OCI-LY3 (cell line): ENCODE data around the gene BABAM2.
"Not testable (repeated sequence)": the region's sequence is repeated elsewhere in the genome, so short reads cannot be mapped to it uniquely, and the experiment has no call there.

ENCODE experiments used
- H2AFZ ChIP-seq: fragments of 200-600, 300-600 bp; shearing (Covaris generic); 2 replicates; pipeline ENCODE4 v1.6.0; 2014; ENCODE audit warnings: antibody characterized with exemption, low read depth, low read length
- H3K27ac ChIP-seq: fragments of 200-600, 300-600 bp; sonication (generic); 2 replicates; pipeline ENCODE4 v1.5.1; 2014; ENCODE audit warnings: mild to moderate bottlenecking, low read length, moderate library complexity, mixed read lengths
- H3K27me3 ChIP-seq: fragments of 200-600, 300-600 bp; sonication (generic); 2 replicates; pipeline ENCODE4 v1.6.1; 2014; ENCODE audit warnings: low read depth, low read length, mixed read lengths
- H3K36me3 ChIP-seq: fragments of 200-600, 300-600 bp; sonication (generic); replicated peaks from 2 replicates; pipeline ENCODE3; 2014; ENCODE audit warnings: low read depth, low read length, mixed read lengths
- H3K4me1 ChIP-seq: fragments of 300-600, 200-600 bp; sonication (generic); 2 replicates; pipeline ENCODE4 v1.6.1; 2014; ENCODE audit warnings: low read length, mixed read lengths
- H3K4me2 ChIP-seq: fragments of 200-600, 300-600 bp; sonication (generic); 2 replicates; pipeline ENCODE4 v1.6.1; 2014; ENCODE audit warnings: low read length, mixed read lengths
- H3K4me3 ChIP-seq: fragments of 300-600, 200-600 bp; sonication (generic); 2 replicates; pipeline ENCODE4 v1.5.1; 2014; ENCODE audit warnings: antibody characterized with exemption, mild to moderate bottlenecking, low read length, moderate library complexity
- H3K79me2 ChIP-seq: fragments of 300-600, 200-600 bp; shearing (Covaris generic); 2 replicates; pipeline ENCODE4 v1.6.1; 2014; ENCODE audit warnings: mild to moderate bottlenecking, low read length, mixed read lengths
- H3K9ac ChIP-seq: fragments of 300-600, 200-600 bp; shearing (Covaris generic); 2 replicates; pipeline ENCODE4 v1.6.0; 2014; ENCODE audit warnings: mild to moderate bottlenecking, low read length, moderate library complexity
- H3K9me3 ChIP-seq: fragments of 200-600, 300-600 bp; shearing (Covaris generic); 2 replicates; pipeline ENCODE4 v1.6.1; 2014; ENCODE audit warnings: low read length, mixed read lengths; ENCODE audit not compliant: insufficient read depth
- H4K20me1 ChIP-seq: fragments of 200-600, 300-600 bp; sonication (generic); 2 replicates; pipeline ENCODE4 v1.6.1; 2016; ENCODE audit warnings: low read length, mixed read lengths; ENCODE audit not compliant: insufficient read depth
- CTCF ChIP-seq: fragments of 200-600, 300-600 bp; sonication (generic); IDR thresholded peaks from 2 replicates; pipeline ENCODE4 v1.5.1; 2014; ENCODE audit warnings: antibody characterized with exemption, low read length, low read depth
- EZH2phosphoT487 ChIP-seq: fragments of 200-600 bp; shearing (Covaris generic); IDR thresholded peaks from 2 replicates; pipeline ENCODE4 v1.6.1; 2018; ENCODE audit warnings: antibody characterized with exemption, mixed run types, low read depth

Gene BABAM2

GRCh38 chr2:27878825-27879224 lies 11.7 kb upstream of the BABAM2 start:
- TF ChIP-seq EZH2phosphoT487 (no peak), CTCF (no peak)
- no peak overlapping the region for H3K9ac ChIP-seq
- no peak overlapping the region for H3K27ac ChIP-seq
- H3K36me3 ChIP-seq: no peaks in the 10 kb centered on the region
- H3K27me3 ChIP-seq: no peaks in the 10 kb centered on the region
- H3K9me3 ChIP-seq: 0 out of 2 replicates have a peak, but pooled peaks cover 7% of the 10 kb centered on the region
- H3K79me2 ChIP-seq: no peaks in the 10 kb centered on the region
- H2AFZ ChIP-seq: no peak overlapping the region
- H3K4me1 ChIP-seq: no peaks in the 10 kb centered on the region
- no peak overlapping the region for H3K4me2 ChIP-seq
- no peak overlapping the region for H3K4me3 ChIP-seq
- H4K20me1 ChIP-seq: no peaks in the 10 kb centered on the region

- not testable (repeated sequence) for H3K4me1 ChIP-seq, H3K9ac ChIP-seq, H2AFZ ChIP-seq
Measured at GRCh38 chr2:27881815-27882583, 8.5 kb upstream of the BABAM2 start.

GRCh38 chr2:27882584-27882922 lies 8.0 kb upstream of the BABAM2 start:
- H4K20me1 ChIP-seq, H2AFZ ChIP-seq, H3K9me3 ChIP-seq, H3K4me3 ChIP-seq, H3K9ac ChIP-seq, H3K79me2 ChIP-seq, H3K36me3 ChIP-seq, H3K4me1 ChIP-seq, H3K4me2 ChIP-seq, H3K27me3 ChIP-seq, H3K27ac ChIP-seq: not testable (repeated sequence)

More at GRCh38 chr2:27881815-27882583, 8.5 kb upstream of the BABAM2 start:
- H4K20me1 ChIP-seq, H3K4me3 ChIP-seq, H3K9me3 ChIP-seq, H3K4me2 ChIP-seq, H3K79me2 ChIP-seq, H3K27me3 ChIP-seq, H3K27ac ChIP-seq, H3K36me3 ChIP-seq: not testable (repeated sequence)

- H3K4me2 ChIP-seq: no peak overlapping the region
- H3K36me3 ChIP-seq: no peaks in the 10 kb centered on the region
- no peak overlapping the region for H3K9ac ChIP-seq
- no peaks in the 10 kb centered on the region for H3K27me3 ChIP-seq
- peaks cover 6% of the 10 kb centered on the region; the same call in 1 of the 2 replicates for H3K4me1 ChIP-seq
- H2AFZ ChIP-seq: no peak overlapping the region
- H3K4me3 ChIP-seq: no peak overlapping the region
- no peak overlapping the region for H3K27ac ChIP-seq
- H3K9me3 ChIP-seq: no peaks in the 10 kb centered on the region
- no peak for TF ChIP-seq EZH2phosphoT487
- TF ChIP-seq CTCF: no peak
- H4K20me1 ChIP-seq: no peaks in the 10 kb centered on the region
- H3K79me2 ChIP-seq: no peaks in the 10 kb centered on the region
Measured at GRCh38 chr2:27884601-27885000, 5.9 kb upstream of the BABAM2 start.

GRCh38 chr2:27885234-27885633 lies 5.3 kb upstream of the BABAM2 start:
- Histone ChIP-seq H3K9ac (no peak overlapping the region), H3K27ac (no peak overlapping the region), H3K4me1 (peaks cover 7% of the 10 kb centered on the region; the same call in 1 of the 2 replicates), H3K36me3 (no peaks in the 10 kb centered on the region), H3K27me3 (no peaks in the 10 kb centered on the region), H3K4me3 (no peak overlapping the region), H3K4me2 (no peak overlapping the region), H3K9me3 (no peaks in the 10 kb centered on the region), H4K20me1 (no peaks in the 10 kb centered on the region), H2AFZ (no peak overlapping the region), H3K79me2 (no peaks in the 10 kb centered on the region)
- TF ChIP-seq CTCF: no peak
- no peak for TF ChIP-seq EZH2phosphoT487
